Stimulated activated CD4-positive, alpha-beta T cell treated with anti-CD3 and anti-CD28 coated beads, Interleukin-2, amount 100 ng/mL, for 48 hours (primary cell): ENCODE data around the gene OR1Q1.
"Not testable (repeated sequence)": the region's sequence is repeated elsewhere in the genome, so short reads cannot be mapped to it uniquely, and the experiment has no call there.

Experiments used
- DNase-seq, 2 donors: peaks; one replicate each; pipeline ENCODE4 v3.0.0-alpha.2; 2020

OR1Q1 gene, protein sequence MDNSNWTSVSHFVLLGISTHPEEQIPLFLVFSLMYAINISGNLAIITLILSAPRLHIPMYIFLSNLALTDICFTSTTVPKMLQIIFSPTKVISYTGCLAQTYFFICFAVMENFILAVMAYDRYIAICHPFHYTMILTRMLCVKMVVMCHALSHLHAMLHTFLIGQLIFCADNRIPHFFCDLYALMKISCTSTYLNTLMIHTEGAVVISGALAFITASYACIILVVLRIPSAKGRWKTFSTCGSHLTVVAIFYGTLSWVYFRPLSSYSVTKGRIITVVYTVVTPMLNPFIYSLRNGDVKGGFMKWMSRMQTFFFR

DNA sequence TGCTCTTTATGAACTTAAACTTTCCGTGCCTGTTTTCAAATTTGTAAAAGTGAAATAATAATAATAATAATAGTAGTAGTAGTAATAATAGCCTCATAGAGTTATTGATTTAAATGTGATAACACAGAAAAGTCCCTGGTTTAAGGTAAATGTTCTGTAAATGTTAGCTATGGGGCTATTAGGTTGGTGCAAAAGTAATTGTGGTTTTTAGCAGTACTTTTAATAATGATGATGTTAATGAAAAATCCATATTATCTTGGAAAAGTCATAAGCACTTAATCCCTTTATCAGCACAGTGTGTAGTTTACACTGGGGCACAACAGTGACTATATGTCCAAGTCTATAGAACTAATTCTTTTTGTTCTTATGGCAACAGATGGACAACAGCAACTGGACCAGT lies at the start of gene OR1Q1:
Gene OR1Q1 (plus strand): TSS at position 377 of the 400 bp plus-strand sequence. CDS start 0 bp downstream, at position 377.
- no peak for DNase-seq

DNA sequence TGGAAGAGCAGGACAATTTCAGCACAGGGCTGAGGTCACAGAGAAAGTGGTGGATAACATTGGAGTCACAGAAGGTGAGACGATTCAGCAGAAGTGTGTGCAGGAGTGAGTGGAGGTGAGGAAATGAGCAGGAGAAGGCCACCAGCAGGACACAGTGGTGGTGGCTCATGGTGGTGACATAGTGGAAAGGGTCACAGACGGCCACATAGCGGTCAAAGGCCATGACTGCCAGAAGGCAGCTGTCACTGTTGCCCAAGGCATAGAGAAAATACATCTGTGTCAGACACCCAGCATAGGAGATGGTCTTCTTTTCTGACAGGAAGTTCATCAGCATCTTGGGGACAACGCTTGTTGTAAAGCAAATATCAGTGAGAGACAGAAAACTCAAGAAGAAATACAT lies 46.6 kb upstream of the OR1Q1 start:
- no peak for DNase-seq

GRCh38 chr9:122572456-122572855 lies 42.1 kb upstream of the OR1Q1 start:
- no peak for DNase-seq

DNA sequence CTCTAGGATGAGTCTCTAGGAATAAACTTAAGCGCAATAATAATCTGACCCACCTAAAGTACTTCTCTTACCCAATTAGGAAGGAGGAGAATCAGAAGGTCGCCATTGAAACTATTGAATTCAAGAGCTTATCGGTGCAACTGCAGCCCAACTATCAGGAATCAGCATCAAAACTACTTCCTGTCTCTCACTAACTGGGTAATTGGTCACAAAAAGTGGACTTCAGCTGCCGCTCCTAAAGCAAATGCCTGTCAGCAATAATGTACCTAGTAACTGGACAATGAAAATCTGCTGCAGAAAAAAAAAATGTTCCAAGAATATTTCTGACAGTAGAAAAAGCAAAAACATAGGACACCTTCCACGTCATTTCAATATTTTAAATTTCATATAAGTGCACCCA lies 34.7 kb upstream of the OR1Q1 start:
- no peak for DNase-seq

- DNase-seq = no peak
Observed at GRCh38 chr9:122580360-122580759, 34.2 kb upstream of the OR1Q1 start.

DNA sequence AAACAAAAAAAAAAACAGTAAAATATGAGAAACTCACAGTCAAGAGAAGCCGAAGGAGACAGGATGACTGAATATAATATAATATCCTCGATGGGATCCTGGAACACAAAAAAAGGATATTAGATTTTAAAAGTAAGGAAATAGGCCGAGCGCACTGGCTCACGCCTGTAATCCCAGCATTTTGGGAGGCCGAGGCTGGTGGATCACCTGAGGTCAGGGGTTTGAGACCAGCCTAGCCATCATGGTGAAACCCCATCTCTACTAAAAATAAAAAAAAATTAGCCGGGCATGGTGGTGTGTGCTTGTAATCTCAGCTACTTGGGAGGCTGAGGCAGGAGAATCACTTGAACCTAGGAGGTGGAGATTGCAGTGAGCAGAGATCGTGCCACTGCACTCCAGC lies 31.3 kb upstream of the OR1Q1 start, which contains the start of gene OR1L8:
Gene OR1L8 (minus strand): TSS at position 101 of the 400 bp plus-strand sequence. CDS start 14,907 bp downstream, outside the sequence.
- not testable (repeated sequence) for DNase-seq

- no peak for DNase-seq
Observed at GRCh38 chr9:122605691-122606090, 8.8 kb upstream of the OR1Q1 start.

DNA sequence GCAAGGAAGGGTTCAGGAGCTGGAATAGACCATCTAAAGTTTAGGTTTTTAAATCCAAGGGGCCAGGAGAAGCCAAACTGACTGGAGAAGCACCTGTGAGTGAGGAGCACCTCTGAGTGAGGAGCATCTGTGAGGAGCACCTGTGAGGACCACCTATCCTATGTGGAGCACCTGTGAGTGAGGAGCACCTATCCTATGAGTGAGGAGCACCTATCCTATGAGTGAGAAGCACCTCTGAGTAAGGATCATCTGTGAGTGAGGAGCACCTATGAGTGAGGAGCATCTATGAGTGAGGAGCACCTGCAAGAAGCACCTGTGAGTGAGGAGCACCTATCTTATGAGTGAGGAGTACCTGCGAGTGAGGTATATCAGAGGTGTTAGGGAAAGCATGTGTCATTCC lies 8.0 kb upstream of the OR1Q1 start:
- DNase-seq = no peak

DNA sequence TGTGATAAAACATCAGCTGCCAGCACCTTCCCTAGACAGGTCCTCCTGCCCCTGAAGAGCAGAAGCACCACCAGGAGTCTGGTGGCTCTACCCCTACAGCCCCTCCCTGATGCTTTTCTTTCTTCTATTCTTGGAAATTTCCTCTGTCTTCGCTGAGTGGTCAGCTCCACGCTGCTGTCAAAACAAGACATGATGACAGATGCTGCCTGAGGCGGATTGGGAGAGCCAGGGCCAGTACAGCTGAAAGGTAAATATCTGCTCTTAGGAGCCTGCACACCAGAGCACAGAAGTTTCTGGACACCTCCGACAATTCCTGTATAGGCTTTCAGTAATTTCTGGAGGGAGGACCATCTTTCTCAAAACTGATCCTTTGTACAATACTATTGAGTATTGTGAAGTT lies 4.7 kb upstream of the OR1Q1 start:
- DNase-seq = no peak

DNA sequence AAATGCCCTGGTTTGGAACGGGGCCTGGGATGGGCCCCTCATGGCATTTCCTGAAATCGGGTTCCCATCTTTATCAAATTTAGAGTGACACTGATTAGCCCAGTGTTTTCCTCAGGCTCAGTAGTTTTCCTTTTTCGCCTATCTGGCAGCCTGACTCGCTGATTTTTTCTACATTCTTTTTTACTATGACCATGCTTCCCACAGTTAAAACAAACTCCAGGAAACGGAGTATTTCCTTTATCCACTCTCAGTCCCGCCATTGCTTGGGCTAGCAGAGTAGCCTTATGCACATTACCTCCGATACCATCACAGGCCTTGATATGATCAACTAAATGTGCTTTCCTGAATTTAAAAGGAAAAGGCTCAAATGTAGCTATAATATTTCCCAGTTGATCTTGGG lies 5.5 kb downstream of the OR1Q1 start:
- no peak for DNase-seq

- DNase-seq = no peak
Observed at GRCh38 chr9:122642226-122642625, 27.7 kb downstream of the OR1Q1 start.

- no peak for DNase-seq
Observed at GRCh38 chr9:122656378-122656777, 41.8 kb downstream of the OR1Q1 start.

DNA sequence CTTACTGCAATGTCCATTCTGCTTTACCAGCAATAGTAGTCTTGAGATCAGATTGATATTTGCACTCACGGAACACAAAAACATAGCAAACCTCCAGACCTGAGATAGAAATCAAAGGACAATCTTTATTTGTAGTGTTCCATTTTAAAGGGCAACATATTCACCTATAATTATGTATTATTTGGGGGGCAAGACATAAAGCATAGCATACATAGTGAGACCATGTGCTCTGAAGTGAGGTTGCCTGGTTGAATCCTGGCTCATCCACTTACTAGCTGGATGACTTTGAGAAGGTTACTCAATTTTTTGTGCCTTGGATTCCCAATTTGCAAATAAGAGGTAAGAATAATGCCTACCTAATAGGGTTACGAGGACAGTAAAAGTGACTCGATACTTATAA lies 43.0 kb downstream of the OR1Q1 start, which contains the start of gene OR1B1:
Gene OR1B1 (minus strand): TSS at position 101 of the 400 bp plus-strand sequence.
- no peak for DNase-seq

GRCh38 chr9:122661416-122661815 lies 46.9 kb downstream of the OR1Q1 start, which contains the start of gene OR1L1:
Gene OR1L1, plus strand, starts transcription at chr9:122661716. Its CDS starts 0 bp downstream, at chr9:122661716.
- no peak for DNase-seq
